H9 (cell line): Measurements from ENCODE around the gene SUPT3H. TPM values are rescaled to one million over a fixed set of nuclear protein-coding genes. Genes with fewer than 3 reads are reported as not detected.

ENCODE experiments used
- DNase-seq: peaks from one replicate; pipeline ENCODE4 v3.0.0-alpha.2; 2017
- H2AFZ ChIP-seq: one replicate; pipeline ENCODE4 v1.6.1; 2013; ENCODE audit warnings: mild to moderate bottlenecking, low read length, control low read depth, moderate library complexity
- H2AK5ac ChIP-seq: 2 replicates; pipeline ENCODE4 v1.6.1; 2013; ENCODE audit warnings: low read length, control low read depth, mixed read lengths; ENCODE audit not compliant: insufficient read length
- H2BK120ac ChIP-seq: one replicate; pipeline ENCODE4 v1.6.1; 2013; ENCODE audit warnings: low read depth, mild to moderate bottlenecking, low read length, control low read depth, inconsistent platforms; ENCODE audit not compliant: poor library complexity, severe bottlenecking
- H2BK12ac ChIP-seq: 2 replicates; pipeline ENCODE4 v1.6.1; 2013; ENCODE audit warnings: low read length, control low read depth, mixed read lengths, low read depth; ENCODE audit not compliant: insufficient read length
- H2BK15ac ChIP-seq: 2 replicates; pipeline ENCODE4 v1.6.1; 2013; ENCODE audit warnings: low read depth, low read length, control low read depth
- H2BK20ac ChIP-seq: one replicate; pipeline ENCODE4 v1.6.1; 2013; ENCODE audit warnings: low read depth, mild to moderate bottlenecking, low read length, control low read depth, inconsistent platforms; ENCODE audit not compliant: poor library complexity, severe bottlenecking
- H2BK5ac ChIP-seq: 2 replicates; pipeline ENCODE4 v1.6.1; 2013; ENCODE audit warnings: low read length, control low read depth, mixed read lengths; ENCODE audit not compliant: insufficient read length
- H3K14ac ChIP-seq: 2 replicates; pipeline ENCODE4 v1.6.1; 2013; ENCODE audit warnings: low read length, control low read depth; ENCODE audit not compliant: insufficient read depth
- H3K18ac ChIP-seq: 2 replicates; pipeline ENCODE4 v1.6.1; 2013; ENCODE audit warnings: low read depth, mild to moderate bottlenecking, mixed read lengths, low read length, control low read depth; ENCODE audit not compliant: insufficient read length
- H3K23ac ChIP-seq: 2 replicates; pipeline ENCODE4 v1.6.1; 2013; ENCODE audit warnings: low read length, control low read depth, mixed read lengths, low read depth; ENCODE audit not compliant: insufficient read length
- H3K23me2 ChIP-seq: 2 replicates; pipeline ENCODE4 v1.6.1; 2013; ENCODE audit warnings: low read depth, mild to moderate bottlenecking, mixed read lengths, low read length, control low read depth; ENCODE audit not compliant: insufficient read length, poor library complexity, severe bottlenecking
- H3K27ac ChIP-seq: 2 replicates; pipeline ENCODE4 v1.5.1; 2013; ENCODE audit warnings: low read length, control low read depth, mixed read lengths, low read depth; ENCODE audit not compliant: insufficient read length
- H3K27me3 ChIP-seq: 2 replicates; pipeline ENCODE4 v1.6.1; 2013; ENCODE audit warnings: low read length, control low read depth, inconsistent platforms; ENCODE audit not compliant: insufficient read depth
- H3K4ac ChIP-seq: 2 replicates; pipeline ENCODE4 v1.6.1; 2013; ENCODE audit warnings: low read depth, mild to moderate bottlenecking, control low read depth, inconsistent platforms, low read length, moderate library complexity
- H3K4me1 ChIP-seq: 2 replicates; pipeline ENCODE4 v1.6.1; 2013; ENCODE audit warnings: low read length, control low read depth, inconsistent platforms; ENCODE audit not compliant: insufficient read depth
- H3K4me2 ChIP-seq: 2 replicates; pipeline ENCODE4 v1.6.1; 2013; ENCODE audit warnings: low read length, control low read depth, mixed read lengths; ENCODE audit not compliant: insufficient read length, insufficient read depth
- H3K56ac ChIP-seq: 2 replicates; pipeline ENCODE4 v1.6.1; 2013; ENCODE audit warnings: low read depth, mild to moderate bottlenecking, mixed read lengths, low read length, control low read depth; ENCODE audit not compliant: insufficient read length
- H3K79me1 ChIP-seq: 2 replicates; pipeline ENCODE4 v1.6.1; 2013; ENCODE audit warnings: low read depth, mild to moderate bottlenecking, moderate library complexity, low read length, control low read depth, inconsistent platforms; ENCODE audit not compliant: insufficient read depth, poor library complexity, severe bottlenecking
- H3K79me2 ChIP-seq: 2 replicates; pipeline ENCODE4 v1.6.1; 2013; ENCODE audit warnings: low read length, control low read depth, inconsistent platforms; ENCODE audit not compliant: insufficient read depth
- H3K9ac ChIP-seq: 2 replicates; pipeline ENCODE4 v1.6.1; 2013; ENCODE audit warnings: low read length, control low read depth, mixed read lengths; ENCODE audit not compliant: insufficient read length; ENCODE audit errors: extremely low read depth
- H3K9me3 ChIP-seq: one replicate; pipeline ENCODE4 v1.6.1; 2013; ENCODE audit warnings: low read depth, low read length, inconsistent platforms; ENCODE audit not compliant: control insufficient read depth
- H3T11ph ChIP-seq: one replicate; pipeline ENCODE4 v1.6.1; 2013; ENCODE audit warnings: mild to moderate bottlenecking, low read length, control low read depth, inconsistent platforms
- H4K20me1 ChIP-seq: one replicate; pipeline ENCODE4 v1.6.1; 2013; ENCODE audit not compliant: control insufficient read depth, insufficient read length, insufficient read depth
- H4K5ac ChIP-seq: 2 replicates; pipeline ENCODE4 v1.6.1; 2013; ENCODE audit warnings: low read depth, mild to moderate bottlenecking, mixed read lengths, low read length, control low read depth; ENCODE audit not compliant: insufficient read length
- H4K8ac ChIP-seq: replicated peaks from 2 replicates; pipeline ENCODE4 v1.6.1; 2013; ENCODE audit warnings: low read length, control low read depth, mixed read lengths, low read depth; ENCODE audit not compliant: insufficient read length
- H4K91ac ChIP-seq: 2 replicates; pipeline ENCODE4 v1.6.1; 2013; ENCODE audit warnings: low read depth, mild to moderate bottlenecking, moderate library complexity, mixed read lengths, low read length, control low read depth; ENCODE audit not compliant: insufficient read length
- H3K27ac Mint-ChIP-seq, 3 experiments: 2 replicates in 2 of 3; 3 replicates in 1 of 3; pipeline ENCODE4 v1.8.0; 2020 to 2021; ENCODE audit warnings: mixed read lengths in 3 of 3, mild to moderate bottlenecking in 1 of 3, moderate library complexity in 1 of 3
- H3K27me3 Mint-ChIP-seq: 2 replicates; pipeline ENCODE4 v1.8.0; 2021; ENCODE audit warnings: low read depth, mild to moderate bottlenecking, moderate library complexity, mixed read lengths
- H3K36me3 Mint-ChIP-seq, 3 experiments: 2 replicates in 2 of 3; 3 replicates in 1 of 3; pipeline ENCODE4 v1.8.0; 2020 to 2021; ENCODE audit warnings: low read depth in 3 of 3, mixed read lengths in 3 of 3; ENCODE audit not compliant: insufficient read depth in 1 of 3
- H3K4me1 Mint-ChIP-seq, 2 experiments: 2 replicates each; pipeline ENCODE4 v1.8.0; 2020; ENCODE audit warnings: mixed read lengths in 2 of 2
- H3K4me3 Mint-ChIP-seq, 2 experiments: 2 replicates in 1 of 2; 3 replicates in 1 of 2; pipeline ENCODE4 v1.8.0; 2020 to 2021; ENCODE audit warnings: mild to moderate bottlenecking in 2 of 2, mixed read lengths in 2 of 2, moderate library complexity in 1 of 2
- H3K9me3 Mint-ChIP-seq, 2 experiments: 2 replicates in 1 of 2; 3 replicates in 1 of 2; pipeline ENCODE4 v1.8.0; 2020; ENCODE audit warnings: mild to moderate bottlenecking in 2 of 2, mixed read lengths in 2 of 2, moderate library complexity in 1 of 2
- WGBS: extraction: QIAGEN DNeasy Blood & Tissue Kit; methylation state at CpG from one replicate; pipeline ENCODE4 v1.1.7; 2013; ENCODE audit warnings: missing lambda C conversion rate, low lambda C conversion rate, mixed read lengths; ENCODE audit not compliant: insufficient read length; ENCODE audit errors: extremely low coverage; 5-methylcytosine and 5-hydroxymethylcytosine counted together
- total RNA-seq: library from RNA; stranded (reverse); gene quantifications from 2 replicates; pipeline ENCODE4 v1.2.1, GENCODE V29; 2021
- TF ChIP-seq, protein P1 (sequence below): fragments of 200-600 bp; sonication (generic); conservative IDR thresholded peaks from 3 replicates; pipeline ENCODE4 v1.8.0; 2021; ENCODE audit warnings: antibody characterized with exemption, mild to moderate bottlenecking

Gene SUPT3H
- total RNA-seq, 1 experiment from 2014 or later = 22.5 TPM

DNA sequence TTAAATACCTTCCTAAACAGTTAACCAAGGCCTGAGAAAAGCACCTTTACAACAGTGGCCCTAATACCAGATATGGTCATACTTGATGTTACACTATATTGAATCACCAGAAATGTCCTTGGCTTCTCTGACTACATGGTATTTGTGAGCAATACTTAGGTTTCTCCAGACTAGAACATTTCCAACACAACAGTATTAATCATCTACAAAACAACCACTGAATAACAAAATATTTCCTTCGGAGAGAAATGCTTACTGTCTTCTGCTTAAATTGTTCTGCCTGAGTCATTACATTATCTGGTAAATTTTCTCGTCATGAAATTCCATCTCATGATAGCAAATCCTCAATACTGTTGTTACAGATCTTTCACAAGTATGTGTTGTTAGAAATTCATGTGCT is 302.5 kb downstream of the SUPT3H start:
- H2BK120ac ChIP-seq = no peak overlapping the region
- no peak overlapping the region for H3K18ac ChIP-seq
- H3K27ac ChIP-seq = no peak overlapping the region
- Mint-ChIP-seq H3K4me1 (peaks cover 11% of the 10 kb centered on the region in 2 experiments), H3K9me3 (peaks cover 17% of the 10 kb centered on the region in 2 experiments), H3K27me3 (no peaks in the 10 kb centered on the region), H3K27ac (no peak overlapping the region), H3K36me3 (peaks cover 4 to 15% (median 10%) of the 10 kb centered on the region in 3 experiments; a peak in 6 of 7 replicates), H3K4me3 (no peak overlapping the region)
- H3K23me2 ChIP-seq = no peaks in the 10 kb centered on the region
- H4K20me1 ChIP-seq = no peaks in the 10 kb centered on the region
- H2BK15ac ChIP-seq = no peak overlapping the region
- H3K56ac ChIP-seq = no peak overlapping the region
- H4K91ac ChIP-seq = no peak overlapping the region
- H3K79me2 ChIP-seq = no peaks in the 10 kb centered on the region
- H3K9me3 ChIP-seq = no peaks in the 10 kb centered on the region
- H3K14ac ChIP-seq = no peak overlapping the region
- H3K4ac ChIP-seq = no peak overlapping the region
- no peaks in the 10 kb centered on the region for H3K27me3 ChIP-seq
- no peak for DNase-seq
- H3K4me2 ChIP-seq = no peak overlapping the region
- H2BK12ac ChIP-seq = no peak overlapping the region
- no peak overlapping the region for H4K5ac ChIP-seq
- no peak overlapping the region for H2AK5ac ChIP-seq
- TF ChIP-seq, protein P1, sequence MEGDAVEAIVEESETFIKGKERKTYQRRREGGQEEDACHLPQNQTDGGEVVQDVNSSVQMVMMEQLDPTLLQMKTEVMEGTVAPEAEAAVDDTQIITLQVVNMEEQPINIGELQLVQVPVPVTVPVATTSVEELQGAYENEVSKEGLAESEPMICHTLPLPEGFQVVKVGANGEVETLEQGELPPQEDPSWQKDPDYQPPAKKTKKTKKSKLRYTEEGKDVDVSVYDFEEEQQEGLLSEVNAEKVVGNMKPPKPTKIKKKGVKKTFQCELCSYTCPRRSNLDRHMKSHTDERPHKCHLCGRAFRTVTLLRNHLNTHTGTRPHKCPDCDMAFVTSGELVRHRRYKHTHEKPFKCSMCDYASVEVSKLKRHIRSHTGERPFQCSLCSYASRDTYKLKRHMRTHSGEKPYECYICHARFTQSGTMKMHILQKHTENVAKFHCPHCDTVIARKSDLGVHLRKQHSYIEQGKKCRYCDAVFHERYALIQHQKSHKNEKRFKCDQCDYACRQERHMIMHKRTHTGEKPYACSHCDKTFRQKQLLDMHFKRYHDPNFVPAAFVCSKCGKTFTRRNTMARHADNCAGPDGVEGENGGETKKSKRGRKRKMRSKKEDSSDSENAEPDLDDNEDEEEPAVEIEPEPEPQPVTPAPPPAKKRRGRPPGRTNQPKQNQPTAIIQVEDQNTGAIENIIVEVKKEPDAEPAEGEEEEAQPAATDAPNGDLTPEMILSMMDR = no peak
- H2AFZ ChIP-seq = no peak overlapping the region
- H3K23ac ChIP-seq = no peak overlapping the region
- H2BK20ac ChIP-seq = no peak overlapping the region
- H3K9ac ChIP-seq = no peak overlapping the region
- H3K4me1 ChIP-seq = no peaks in the 10 kb centered on the region
- WGBS = no CpG with 5 or more reads among the region's 2 CpGs
- H3K79me1 ChIP-seq = no peaks in the 10 kb centered on the region
- H2BK5ac ChIP-seq = no peak overlapping the region
- H3T11ph ChIP-seq = no peak overlapping the region
- no peak overlapping the region for H4K8ac ChIP-seq
